Vagina (tissue), 2 donors: ENCODE measurements around the gene HESX1. TPM values are rescaled to one million over a fixed set of nuclear protein-coding genes. Genes with fewer than 3 reads are reported as not detected.
A peak's percentile ranks its signal among the peaks of the same experiment; 100 is the strongest.

ENCODE experiments used
- DNase-seq, 2 donors: peaks; one replicate each; pipeline ENCODE4 v3.0.0-alpha.2; 2017; ENCODE audit errors: extremely low spot score in 2 of 2
- H3K27ac ChIP-seq: fragments of 200-600 bp; sonication (generic); one replicate; pipeline ENCODE4 v1.5.1; 2019
- H3K27me3 ChIP-seq: fragments of 200-600 bp; sonication (generic); one replicate; pipeline ENCODE4 v1.5.1; 2019
- H3K36me3 ChIP-seq, 2 donors: fragments of 200-600 bp; sonication (generic); one replicate each; pipeline ENCODE4 v1.5.1; 2017 to 2019
- H3K4me1 ChIP-seq: fragments of 200-600 bp; sonication (generic); one replicate; pipeline ENCODE4 v1.5.1; 2019
- H3K4me3 ChIP-seq, 2 donors: fragments of 200-600 bp; sonication (generic); 1 replicate in 1 of 2; 2 replicates in 1 of 2; pipeline ENCODE4 v1.5.1; 2016 to 2019
- H3K9me3 ChIP-seq: fragments of 200-600 bp; sonication (generic); one replicate; pipeline ENCODE4 v1.5.1; 2019
- POLR2A ChIP-seq, 2 donors: fragments of 450-650 bp; IDR thresholded peaks; one replicate each; pipeline ENCODE4 v1.6.1; 2017; ENCODE audit warnings: antibody characterized with exemption in 2 of 2, mild to moderate bottlenecking in 2 of 2, moderate library complexity in 2 of 2
- POLR2AphosphoS5 ChIP-seq, 2 donors: sonication (generic); formaldehyde crosslinking; IDR thresholded peaks; one replicate each; pipeline ENCODE4 v1.9.0; 2017; ENCODE audit warnings: antibody characterized with exemption in 2 of 2, mild to moderate bottlenecking in 2 of 2, low read depth in 1 of 2; ENCODE audit not compliant: insufficient read depth in 1 of 2
- intact Hi-C: fragments of 100-400 bp; cut with DNase I; formaldehyde crosslinking; loops from one replicate; pipeline ENCODE4 v1.15.1; 2023
- total RNA-seq: library from RNA; depleted of rRNA; stranded (reverse); fragments of >200 nt; gene quantifications from one replicate; pipeline ENCODE4 v1.2.3, GENCODE V29; 2016
- TF ChIP-seq, protein P1 (sequence below), 3 experiments: fragments of 450-650 bp in 2 of 3; fragments of 200-600 bp in 1 of 3; sonication (generic) in 1 of 3; IDR thresholded peaks; one replicate each; pipeline ENCODE4 v1.5.1; 2017 to 2019; ENCODE audit warnings: antibody characterized with exemption in 3 of 3, mild to moderate bottlenecking in 2 of 3, moderate library complexity in 2 of 3

The HESX1 gene
- total RNA-seq, 1 donor from 2014 or later = not detected

- DNase-seq = no peak
- no peaks in the 10 kb centered on the region for H3K9me3 ChIP-seq
- intact Hi-C loops = no loop called here
- H3K4me3 ChIP-seq = no peak overlapping the region
- TF ChIP-seq, protein P1, sequence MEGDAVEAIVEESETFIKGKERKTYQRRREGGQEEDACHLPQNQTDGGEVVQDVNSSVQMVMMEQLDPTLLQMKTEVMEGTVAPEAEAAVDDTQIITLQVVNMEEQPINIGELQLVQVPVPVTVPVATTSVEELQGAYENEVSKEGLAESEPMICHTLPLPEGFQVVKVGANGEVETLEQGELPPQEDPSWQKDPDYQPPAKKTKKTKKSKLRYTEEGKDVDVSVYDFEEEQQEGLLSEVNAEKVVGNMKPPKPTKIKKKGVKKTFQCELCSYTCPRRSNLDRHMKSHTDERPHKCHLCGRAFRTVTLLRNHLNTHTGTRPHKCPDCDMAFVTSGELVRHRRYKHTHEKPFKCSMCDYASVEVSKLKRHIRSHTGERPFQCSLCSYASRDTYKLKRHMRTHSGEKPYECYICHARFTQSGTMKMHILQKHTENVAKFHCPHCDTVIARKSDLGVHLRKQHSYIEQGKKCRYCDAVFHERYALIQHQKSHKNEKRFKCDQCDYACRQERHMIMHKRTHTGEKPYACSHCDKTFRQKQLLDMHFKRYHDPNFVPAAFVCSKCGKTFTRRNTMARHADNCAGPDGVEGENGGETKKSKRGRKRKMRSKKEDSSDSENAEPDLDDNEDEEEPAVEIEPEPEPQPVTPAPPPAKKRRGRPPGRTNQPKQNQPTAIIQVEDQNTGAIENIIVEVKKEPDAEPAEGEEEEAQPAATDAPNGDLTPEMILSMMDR (IDR thresholded peaks at IDR 0.05) = no peak
- no peak for TF ChIP-seq POLR2AphosphoS5 (IDR thresholded peaks at IDR 0.05; ENCODE audit: insufficient read depth in 1 of 2, low read depth in 1 of 2)
- no peak for TF ChIP-seq POLR2A (IDR thresholded peaks at IDR 0.05)
- H3K27me3 ChIP-seq = no peaks in the 10 kb centered on the region
- H3K36me3 ChIP-seq = no peaks in the 10 kb centered on the region
- no peaks in the 10 kb centered on the region for H3K4me1 ChIP-seq
- no peak overlapping the region for H3K27ac ChIP-seq
These were observed 23.7 kb downstream of the HESX1 start for GRCh38 chr3:57176045-57176444.

GRCh38 chr3:57173687-57174086, 26.1 kb downstream of the HESX1 start:
- Histone ChIP-seq H3K27ac (no peak overlapping the region), H3K4me3 (no peak overlapping the region), H3K9me3 (no peaks in the 10 kb centered on the region), H3K27me3 (no peaks in the 10 kb centered on the region), H3K4me1 (peaks cover 4% of the 10 kb centered on the region), H3K36me3 (no peaks in the 10 kb centered on the region)
- no peak for TF ChIP-seq POLR2AphosphoS5 (IDR thresholded peaks at IDR 0.05; ENCODE audit: insufficient read depth in 1 of 2, low read depth in 1 of 2)
- no peak for TF ChIP-seq POLR2A (IDR thresholded peaks at IDR 0.05)
- TF ChIP-seq, protein P1 (IDR thresholded peaks at IDR 0.05) = no peak
- DNase-seq = no peak
- intact Hi-C loops = no loop called here

DNA sequence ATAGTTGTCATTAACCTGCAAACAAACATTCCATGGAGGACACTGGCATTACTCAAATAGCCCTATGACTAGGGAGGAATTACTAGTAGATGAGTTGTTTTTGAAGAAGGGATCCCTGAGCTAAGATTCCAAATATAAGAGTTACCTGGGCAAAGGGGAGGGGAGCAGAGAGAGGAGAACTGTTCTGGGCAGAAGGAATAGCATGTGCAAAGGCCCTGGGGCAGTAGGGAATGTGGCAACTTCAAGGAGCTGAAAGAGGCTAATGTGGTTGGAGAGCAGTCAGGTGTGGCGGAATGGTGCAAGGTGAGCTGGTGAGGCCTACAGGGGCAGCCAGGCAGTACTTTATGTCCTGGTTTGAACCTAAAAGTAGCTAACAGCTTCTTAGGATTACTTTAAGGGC, 28.8 kb downstream of the HESX1 start:
- no peak for TF ChIP-seq POLR2A (IDR thresholded peaks at IDR 0.05)
- TF ChIP-seq, protein P1 (IDR thresholded peaks at IDR 0.05) = no peak
- peaks cover 4% of the 10 kb centered on the region for H3K4me1 ChIP-seq
- DNase-seq = peak in 1 of 2 donors; percentile 60
- no peaks in the 10 kb centered on the region for H3K27me3 ChIP-seq
- no peaks in the 10 kb centered on the region for H3K9me3 ChIP-seq
- H3K4me3 ChIP-seq = no peak overlapping the region
- intact Hi-C loops = no loop called here
- no peak overlapping the region for H3K27ac ChIP-seq
- no peaks in the 10 kb centered on the region for H3K36me3 ChIP-seq

DNA sequence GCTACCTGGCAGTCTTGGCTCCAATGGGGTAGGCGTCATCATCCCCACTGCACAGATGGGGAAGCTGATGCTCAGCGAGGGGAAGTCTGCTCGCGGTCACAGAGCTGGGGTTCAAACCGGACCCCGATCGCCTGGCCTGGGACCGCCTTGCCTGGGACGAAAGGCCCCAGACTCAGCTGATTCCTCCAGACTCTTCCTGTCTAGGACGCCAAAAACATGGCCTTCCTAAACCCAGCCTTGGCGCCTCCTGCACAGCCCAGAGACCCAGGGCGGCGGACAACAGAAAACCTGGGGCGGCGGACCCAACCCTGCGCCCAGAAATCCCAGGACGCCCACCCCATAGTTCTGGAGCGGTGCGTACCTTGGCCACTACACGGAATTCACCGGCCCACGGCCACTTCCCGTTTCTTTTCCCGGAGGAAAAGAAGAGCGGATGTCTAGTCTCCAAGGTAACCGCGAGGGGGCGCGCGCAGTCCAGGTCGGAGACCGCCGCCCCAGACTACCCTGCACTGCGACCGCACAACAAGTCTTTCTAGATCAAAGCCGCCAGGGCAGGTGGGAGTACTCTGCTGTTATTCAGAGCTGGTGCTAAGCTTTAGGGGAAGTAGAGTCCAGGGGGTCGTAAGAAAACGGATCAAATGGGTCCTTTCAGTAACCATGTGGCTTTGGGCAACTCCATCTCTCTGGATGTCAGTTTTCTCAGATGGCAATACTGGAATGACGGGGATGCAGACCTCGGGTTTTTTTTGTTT, 29.7 kb downstream of the HESX1 start:
- intact Hi-C loops = loop anchor here (10.0 kb wide), 1 partner anchor 165 kb away; no protein-coding TSS in a partner anchor
- peaks cover 9% of the 10 kb centered on the region for H3K4me1 ChIP-seq
- H3K27ac ChIP-seq = no peak overlapping the region
- no peaks in the 10 kb centered on the region for H3K27me3 ChIP-seq
- DNase-seq = peak in 1 of 2 donors; percentile 84
- TF ChIP-seq POLR2A (IDR thresholded peaks at IDR 0.05) (no peak), POLR2AphosphoS5 (IDR thresholded peaks at IDR 0.05; ENCODE audit: insufficient read depth in 1 of 2, low read depth in 1 of 2) (peak in 1 of 2 donors; percentile 29)
- TF ChIP-seq, protein P1 (IDR thresholded peaks at IDR 0.05) = peak; percentile 61 to 89 (median 73)
- peak overlapping the region; percentile 43 to 44 for H3K4me3 ChIP-seq
- no peaks in the 10 kb centered on the region for H3K9me3 ChIP-seq
- no peaks in the 10 kb centered on the region for H3K36me3 ChIP-seq

DNA sequence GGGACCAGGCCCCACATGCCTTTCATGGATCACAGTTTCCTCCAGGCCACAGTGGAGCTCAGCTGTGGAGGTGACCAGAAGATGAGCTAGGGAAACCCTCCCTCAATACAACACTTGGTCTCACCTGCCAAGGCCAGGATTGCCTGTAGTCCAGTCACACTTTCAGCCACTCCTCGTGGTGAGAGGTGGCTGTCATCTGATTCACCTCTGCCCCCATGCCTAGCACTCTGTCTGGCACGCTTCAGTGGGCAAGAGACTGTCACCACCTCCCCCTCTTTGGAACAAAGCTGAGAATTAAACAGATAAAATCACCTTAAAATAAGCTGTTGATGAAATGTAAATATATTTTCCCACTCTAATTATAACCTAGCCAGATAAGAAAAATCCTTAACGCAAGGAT, 30.7 kb downstream of the HESX1 start:
- intact Hi-C loops = loop anchor here (10.0 kb wide), 1 partner anchor 164 kb away; no protein-coding TSS in a partner anchor
- Histone ChIP-seq H3K36me3 (no peaks in the 10 kb centered on the region), H3K27ac (no peak overlapping the region), H3K4me1 (peaks cover 17% of the 10 kb centered on the region), H3K4me3 (no peak overlapping the region), H3K9me3 (no peaks in the 10 kb centered on the region), H3K27me3 (no peaks in the 10 kb centered on the region)
- peak in 1 of 2 donors; percentile 42 for DNase-seq
- TF ChIP-seq, protein P1 (IDR thresholded peaks at IDR 0.05) = no peak
- TF ChIP-seq POLR2A (IDR thresholded peaks at IDR 0.05) (no peak), POLR2AphosphoS5 (IDR thresholded peaks at IDR 0.05; ENCODE audit: insufficient read depth in 1 of 2, low read depth in 1 of 2) (no peak)
